OCI-LY1 (cell line): Measurements from ENCODE around the gene CLEC16A.

ENCODE experiments used
- H2AFZ ChIP-seq: fragments of 200-600 bp; sonication (generic), shearing (Covaris generic); 2 replicates; pipeline ENCODE4 v1.6.0; 2014; ENCODE audit warnings: antibody characterized with exemption, mild to moderate bottlenecking, low read length
- H3F3A ChIP-seq: fragments of 200-600 bp; sonication (generic), shearing (Covaris generic); 2 replicates; pipeline ENCODE4 v1.6.0; 2014; ENCODE audit warnings: mild to moderate bottlenecking, antibody characterized with exemption, low read length, moderate library complexity; ENCODE audit not compliant: insufficient read depth
- H3K27ac ChIP-seq: fragments of 200-600 bp; sonication (generic); 2 replicates; pipeline ENCODE4 v1.5.1; 2014; ENCODE audit warnings: low read length, mixed run types, mild to moderate bottlenecking, low read depth; ENCODE audit not compliant: poor library complexity, severe bottlenecking
- H3K27me3 ChIP-seq: fragments of 200-600 bp; sonication (generic); 2 replicates; pipeline ENCODE4 v1.6.0; 2014; ENCODE audit warnings: antibody characterized with exemption, mild to moderate bottlenecking, low read length, moderate library complexity; ENCODE audit not compliant: insufficient read depth
- H3K36me3 ChIP-seq: fragments of 200-600 bp; sonication (generic); 2 replicates; pipeline ENCODE4 v1.6.1; 2014; ENCODE audit warnings: mild to moderate bottlenecking, antibody characterized with exemption, low read length, moderate library complexity, mixed read lengths; ENCODE audit not compliant: insufficient read depth
- H3K4me1 ChIP-seq: fragments of 200-600 bp; sonication (generic); 2 replicates; pipeline ENCODE4 v1.5.1; 2014; ENCODE audit warnings: mild to moderate bottlenecking, low read length, moderate library complexity; ENCODE audit not compliant: insufficient read depth, severe bottlenecking
- H3K4me2 ChIP-seq: fragments of 200-600 bp; sonication (generic), shearing (Covaris generic); 2 replicates; pipeline ENCODE4 v1.6.1; 2014; ENCODE audit warnings: low read length
- H3K4me3 ChIP-seq: fragments of 200-600 bp; sonication (generic); 2 replicates; pipeline ENCODE4 v1.5.1; 2014; ENCODE audit warnings: low read length, low read depth, mild to moderate bottlenecking, mixed read lengths; ENCODE audit not compliant: poor library complexity, severe bottlenecking
- H3K79me2 ChIP-seq: fragments of 200-600 bp; shearing (Covaris generic); 2 replicates; pipeline ENCODE4 v1.6.1; 2016; ENCODE audit warnings: mixed run types, low read length, mixed read lengths; ENCODE audit not compliant: insufficient read depth
- H3K9ac ChIP-seq: fragments of 200-600 bp; sonication (generic), shearing (Covaris generic); 2 replicates; pipeline ENCODE4 v1.6.1; 2014; ENCODE audit warnings: mild to moderate bottlenecking, low read length, mixed read lengths
- H3K9me2 ChIP-seq: fragments of 200-600 bp; sonication (generic), shearing (Covaris generic); 2 replicates; pipeline ENCODE4 v1.6.1; 2014; ENCODE audit warnings: low read depth, mild to moderate bottlenecking, low read length, mixed read lengths
- H3K9me3 ChIP-seq: fragments of 200-600 bp; shearing (Covaris generic); 2 replicates; pipeline ENCODE4 v1.6.1; 2014; ENCODE audit warnings: low read length, mixed read lengths
- H4K20me1 ChIP-seq: fragments of 200-600 bp; sonication (generic), shearing (Covaris generic); 2 replicates; pipeline ENCODE4 v1.6.0; 2016; ENCODE audit warnings: mild to moderate bottlenecking, low read length; ENCODE audit not compliant: insufficient read depth
- CTCF ChIP-seq: fragments of 200-600 bp; sonication (generic), shearing (Covaris generic); IDR thresholded peaks from 2 replicates; pipeline ENCODE4 v1.5.1; 2017; ENCODE audit warnings: mild to moderate bottlenecking, antibody characterized with exemption, low read length, moderate library complexity, mixed read lengths
- EZH2 ChIP-seq: fragments of 200-600 bp; sonication (generic), shearing (Covaris generic); IDR thresholded peaks from 2 replicates; pipeline ENCODE4 v1.8.0; 2017; ENCODE audit warnings: borderline replicate concordance, mixed run types, mild to moderate bottlenecking, antibody characterized with exemption, low read length, moderate library complexity, mixed read lengths

CLEC16A gene

DNA sequence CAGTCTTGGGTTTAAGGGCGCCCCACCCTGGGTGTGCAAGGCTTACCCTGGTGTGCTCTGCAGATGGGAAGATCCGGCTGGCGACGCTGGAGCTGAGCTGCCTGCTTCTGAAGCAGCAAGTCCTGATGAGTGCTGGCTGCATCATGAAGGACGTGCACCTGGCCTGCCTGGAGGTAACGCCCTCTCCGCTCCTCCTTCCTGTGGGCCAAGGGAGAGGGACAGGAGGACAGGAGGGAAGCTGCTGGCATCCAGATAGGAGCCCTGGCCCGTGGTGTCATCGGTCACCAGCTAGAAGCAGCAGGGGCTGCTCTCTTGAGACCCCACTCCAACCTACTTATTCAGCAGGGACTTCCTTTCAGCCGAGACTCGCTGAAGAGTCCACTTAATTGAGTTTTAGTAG, 97.8 kb downstream of the CLEC16A start:
- Histone ChIP-seq H3K9me2 (no peaks in the 10 kb centered on the region), H3K27ac (no peak overlapping the region), H3K79me2 (no peaks in the 10 kb centered on the region), H3K36me3 (peaks cover 55% of the 10 kb centered on the region), H3K9ac (no peak overlapping the region), H3K27me3 (no peaks in the 10 kb centered on the region), H3K4me2 (no peak overlapping the region), H2AFZ (no peak overlapping the region), H4K20me1 (no peaks in the 10 kb centered on the region), H3K9me3 (no peaks in the 10 kb centered on the region), H3K4me1 (no peaks in the 10 kb centered on the region), H3K4me3 (no peak overlapping the region), H3F3A (no peaks in the 10 kb centered on the region)
- TF ChIP-seq CTCF = no peak
- no peak for TF ChIP-seq EZH2

- Histone ChIP-seq H4K20me1 (no peaks in the 10 kb centered on the region), H3K27ac (no peak overlapping the region), H3K27me3 (no peaks in the 10 kb centered on the region), H2AFZ (no peak overlapping the region), H3F3A (no peaks in the 10 kb centered on the region), H3K4me1 (no peaks in the 10 kb centered on the region), H3K4me3 (no peak overlapping the region), H3K79me2 (no peaks in the 10 kb centered on the region), H3K36me3 (peaks cover 59% of the 10 kb centered on the region), H3K9ac (no peak overlapping the region), H3K9me2 (no peaks in the 10 kb centered on the region), H3K9me3 (no peaks in the 10 kb centered on the region), H3K4me2 (no peak overlapping the region)
- TF ChIP-seq CTCF (no peak), EZH2 (no peak)
These were observed 101.1 kb downstream of the CLEC16A start for GRCh38 chr16:11045441-11045840.

DNA sequence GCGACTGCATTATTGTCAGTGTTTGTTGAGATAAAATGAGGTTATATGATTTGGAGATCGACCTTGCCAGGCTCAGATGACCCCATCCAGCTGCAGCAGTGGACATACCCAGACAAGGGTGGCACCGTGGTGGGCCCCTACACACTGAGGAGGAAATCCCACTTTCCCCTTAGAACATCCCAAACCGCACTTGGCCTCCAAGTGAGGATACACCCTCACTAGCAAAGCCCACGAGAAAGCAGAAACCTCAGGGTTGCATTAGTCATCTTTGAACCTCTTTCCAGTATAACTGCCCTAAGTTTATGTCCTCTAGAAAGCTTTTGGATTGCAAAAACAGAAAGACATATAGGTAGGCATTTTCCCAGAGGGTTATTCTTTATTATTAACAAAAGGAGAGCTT, 101.5 kb downstream of the CLEC16A start:
- peaks cover 59% of the 10 kb centered on the region for H3K36me3 ChIP-seq

More for the DNA sequence above, 101.5 kb downstream of the CLEC16A start:
- H2AFZ ChIP-seq = no peak overlapping the region
- no peak overlapping the region for H3K27ac ChIP-seq
- no peaks in the 10 kb centered on the region for H3K27me3 ChIP-seq
- no peak for TF ChIP-seq EZH2
- TF ChIP-seq CTCF = no peak
- H3F3A ChIP-seq = no peaks in the 10 kb centered on the region
- no peak overlapping the region for H3K4me3 ChIP-seq
- no peaks in the 10 kb centered on the region for H3K4me1 ChIP-seq
- H3K79me2 ChIP-seq = no peaks in the 10 kb centered on the region
- no peaks in the 10 kb centered on the region for H3K9me3 ChIP-seq
- no peaks in the 10 kb centered on the region for H4K20me1 ChIP-seq
- H3K4me2 ChIP-seq = no peak overlapping the region
- no peaks in the 10 kb centered on the region for H3K9me2 ChIP-seq
- no peak overlapping the region for H3K9ac ChIP-seq
